Endothelial cell of umbilical vein (primary cell): ENCODE data around the gene CLPTM1L. TPM values are rescaled to one million over a fixed set of nuclear protein-coding genes. Genes with fewer than 3 reads are reported as not detected.
"Not testable (repeated sequence)": the region's sequence is repeated elsewhere in the genome, so short reads cannot be mapped to it uniquely, and the experiment has no call there.

ENCODE experiments used
- BruUV-seq: library from RNA; stranded (reverse); fragments of 400-500 nt; replicated peaks from 2 replicates; lab custom pipeline; 2021; lab: Mats Ljungman, UMichigan
- CTCF ChIA-PET: fragments of 300-600, 350-600 bp; sonication (Branson Sonifier 250); formaldehyde crosslinking; loops from one replicate; lab custom pipeline; 2021; ENCODE audit warnings: antibody characterized with exemption, inconsistent platforms; lab: Charles Lee
- POLR2A ChIA-PET: fragments of 300-600, 350-600 bp; sonication (Branson Sonifier 250); formaldehyde crosslinking; loops from one replicate; lab custom pipeline; 2021; ENCODE audit warnings: antibody characterized with exemption, inconsistent platforms; lab: Charles Lee
- DNase-seq: peaks from one replicate; pipeline ENCODE4 v3.0.0-alpha.2; 2011; ENCODE audit warnings: low read depth, low spot score
- FAIRE-seq: peaks from 2 replicates; lab custom pipeline; 2011; peaks lifted over from hg19 to GRCh38; lab: Jason Lieb, UNC
- H2AFZ ChIP-seq: 2 replicates; pipeline ENCODE4 v1.6.0; 2012; ENCODE audit warnings: low read depth, low read length, control low read depth, inconsistent platforms
- H3K27ac ChIP-seq: 2 replicates; pipeline ENCODE4 v1.5.1; 2011; ENCODE audit warnings: low read depth, mild to moderate bottlenecking, control low read depth, low read length, moderate library complexity; ENCODE audit not compliant: insufficient read depth
- H3K27me3 ChIP-seq, 2 experiments: 2 replicates each; pipeline versions ENCODE4 v1.6.0 to v1.6.1; 2011; ENCODE audit warnings: low read length in 2 of 2, mixed read lengths in 1 of 2; ENCODE audit not compliant: control insufficient read depth in 2 of 2, insufficient read depth in 2 of 2
- H3K36me3 ChIP-seq, 2 experiments: 2 replicates in 1 of 2; 3 replicates in 1 of 2; pipeline ENCODE4 v1.5.1; 2011; ENCODE audit warnings: low read length in 2 of 2, mild to moderate bottlenecking in 1 of 2, moderate library complexity in 1 of 2; ENCODE audit not compliant: control insufficient read depth in 2 of 2, insufficient read depth in 2 of 2; ENCODE audit errors: extremely low read depth in 1 of 2
- H3K4me1 ChIP-seq: 3 replicates; pipeline ENCODE4 v1.5.1; 2011; ENCODE audit warnings: mild to moderate bottlenecking, low read length; ENCODE audit not compliant: control insufficient read depth, insufficient read depth; ENCODE audit errors: extremely low read depth
- H3K4me2 ChIP-seq: 2 replicates; pipeline ENCODE4 v1.6.1; 2011; ENCODE audit warnings: low read length, control low read depth, mixed read lengths; ENCODE audit not compliant: insufficient read depth
- H3K4me3 ChIP-seq, 3 experiments: fragments of 200-600 bp in 1 of 3; sonication (generic), shearing (Covaris generic) in 1 of 3; replicated peaks in 1 of 3; 2 replicates each; pipeline ENCODE4 v1.5.1; 2011 to 2016; ENCODE audit warnings: control low read depth in 3 of 3, low read length in 3 of 3, mild to moderate bottlenecking in 2 of 3, inconsistent platforms in 1 of 3, low read depth in 1 of 3, moderate library complexity in 1 of 3; ENCODE audit not compliant: insufficient read depth in 1 of 3
- H3K79me2 ChIP-seq: 2 replicates; pipeline ENCODE4 v1.6.0; 2012; ENCODE audit warnings: low read length, inconsistent platforms; ENCODE audit not compliant: control insufficient read depth, insufficient read depth
- H3K9ac ChIP-seq: replicated peaks from 2 replicates; pipeline ENCODE3; 2011; ENCODE audit warnings: low read length, control low read depth; ENCODE audit not compliant: insufficient read depth; ENCODE audit errors: extremely low read depth
- H3K9me1 ChIP-seq: replicated peaks from 3 replicates; pipeline ENCODE4 v1.6.0; 2011; ENCODE audit warnings: mild to moderate bottlenecking, low read length; ENCODE audit not compliant: control insufficient read depth, insufficient read depth; ENCODE audit errors: extremely low read depth
- H3K9me3 ChIP-seq: replicated peaks from 2 replicates; pipeline ENCODE4 v1.5.1; 2012; ENCODE audit warnings: low read length, inconsistent platforms; ENCODE audit not compliant: control insufficient read depth, insufficient read depth
- H4K20me1 ChIP-seq: replicated peaks from 2 replicates; pipeline ENCODE3; 2011; ENCODE audit warnings: mild to moderate bottlenecking, low read length; ENCODE audit not compliant: control insufficient read depth, insufficient read depth; ENCODE audit errors: extremely low read depth
- EZH2 ChIP-seq: IDR thresholded peaks from 2 replicates; pipeline ENCODE4 v1.6.1; 2012; ENCODE audit warnings: borderline replicate concordance, low read depth, mild to moderate bottlenecking, moderate library complexity, low read length, inconsistent platforms; ENCODE audit not compliant: severe bottlenecking
- JUN ChIP-seq: IDR thresholded peaks from 2 replicates; pipeline ENCODE4 v1.6.1; 2011; ENCODE audit warnings: borderline replicate concordance, low read depth; ENCODE audit not compliant: insufficient read length, insufficient read depth
- dilution Hi-C: fragments of 300-500 bp; cut with MboI; formaldehyde crosslinking; loops from one replicate; pipeline ENCODE4 v1.15.0; 2019; ENCODE audit warnings: low sequenced_read_pairs; ENCODE audit not compliant: extremely low pct_ligation_motif_present
- intact Hi-C: fragments of 100-400 bp; cut with micrococcal nuclease; formaldehyde crosslinking; loops from one replicate; pipeline ENCODE4 v1.10.0; 2022
- polyA plus RNA-seq, 4 experiments: library from polyadenylated mRNA; depleted of rRNA in 3 of 4; stranded (reverse) in 3 of 4; unstranded in 1 of 4; fragments of >200 nt; gene quantifications; 2 replicates each; pipeline versions ENCODE4 v1.2.1 to v1.2.3, GENCODE V29; 2011 to 2012; ENCODE audit warnings: missing spikeins in 1 of 4
- total RNA-seq: library from RNA; stranded (reverse); gene quantifications from 2 replicates; pipeline ENCODE4 v1.2.3, GENCODE V29; 2021

CLPTM1L gene
- total and polyA plus RNA-seq, 2 donors (not counting 3 experiments of a cell fraction or from before 2014, with no cell fraction given) = 116 to 191 TPM

DNA sequence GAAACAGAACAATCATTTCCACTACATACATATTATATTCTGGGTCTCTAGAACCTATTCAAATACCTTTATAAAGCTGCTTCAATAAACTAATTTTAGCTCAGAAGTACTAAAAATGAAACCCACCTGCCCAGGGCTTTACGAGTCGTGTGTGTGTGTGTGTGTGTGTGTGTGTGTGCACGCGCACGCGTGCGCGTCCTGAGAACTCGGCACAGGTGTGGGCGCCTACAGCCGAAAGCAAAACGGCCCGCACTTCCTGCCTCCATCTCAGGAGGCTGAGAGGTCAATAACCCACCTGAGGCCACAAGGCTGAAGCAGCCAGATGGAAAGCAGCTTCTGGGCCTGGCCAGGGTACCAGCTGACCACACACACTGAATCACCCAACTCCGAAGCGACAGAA lies 3.0 kb downstream of the CLPTM1L start:
- H3K9ac ChIP-seq = no peak overlapping the region
- intact Hi-C loops = no loop called here
- ChIA-PET CTCF (interaction anchor here (1.5 kb wide), 1 partner anchor 303 kb away, joined by 3 read pairs; no protein-coding TSS in a partner anchor), POLR2A (no interaction called here)
- DNase-seq (no peak), FAIRE-seq (no peak)
- H3K9me1 ChIP-seq = no peaks in the 10 kb centered on the region
- H3K4me1 ChIP-seq = peaks cover 9% of the 10 kb centered on the region
- TF ChIP-seq JUN = no peak
- TF ChIP-seq EZH2 = no peak
- H3K4me3 ChIP-seq = no peak overlapping the region
- H4K20me1 ChIP-seq = no peaks in the 10 kb centered on the region
- H3K4me2 ChIP-seq = no peak overlapping the region
- no peaks in the 10 kb centered on the region for H3K27me3 ChIP-seq
- no TSS peak for BruUV-seq
- peaks cover 3 to 43% of the 10 kb centered on the region in 2 experiments for H3K36me3 ChIP-seq
- H3K79me2 ChIP-seq = peaks cover 16% of the 10 kb centered on the region
- no peak overlapping the region for H3K27ac ChIP-seq
- dilution Hi-C loops = no loop called here
- H2AFZ ChIP-seq = no peak overlapping the region
- no peaks in the 10 kb centered on the region for H3K9me3 ChIP-seq

DNA sequence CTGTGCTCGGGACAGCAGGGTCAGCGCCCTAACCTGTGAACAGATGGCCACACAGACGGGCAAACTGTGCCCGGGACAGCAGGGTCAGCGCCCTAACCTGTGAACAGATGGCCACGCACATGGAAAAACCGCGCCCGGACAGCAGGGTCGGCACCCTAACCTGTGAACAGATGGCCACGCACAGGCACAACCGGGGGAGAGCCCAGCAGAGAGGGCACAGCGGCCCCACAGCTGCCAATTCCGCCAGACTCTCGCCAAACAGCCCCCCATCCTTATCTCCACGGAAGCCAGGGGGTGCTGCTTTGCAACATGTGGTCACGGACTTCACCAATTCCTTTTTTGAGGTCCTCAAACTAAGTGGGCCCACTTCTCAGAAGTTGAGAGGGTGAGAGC lies 5.1 kb downstream of the CLPTM1L start:
- Histone ChIP-seq H3K36me3 (peaks cover 3 to 58% of the 10 kb centered on the region in 2 experiments), H3K79me2 (peaks cover 16% of the 10 kb centered on the region)
- CTCF ChIA-PET, DNase-seq, H3K4me3 ChIP-seq, dilution Hi-C loops, intact Hi-C loops, H2AFZ ChIP-seq, FAIRE-seq, H3K4me2 ChIP-seq, BruUV-seq, H3K4me1 ChIP-seq, H3K27ac ChIP-seq, H3K27me3 ChIP-seq, H3K9me3 ChIP-seq, H3K9me1 ChIP-seq, H3K9ac ChIP-seq, POLR2A ChIA-PET, H4K20me1 ChIP-seq: not testable (repeated sequence)

DNA sequence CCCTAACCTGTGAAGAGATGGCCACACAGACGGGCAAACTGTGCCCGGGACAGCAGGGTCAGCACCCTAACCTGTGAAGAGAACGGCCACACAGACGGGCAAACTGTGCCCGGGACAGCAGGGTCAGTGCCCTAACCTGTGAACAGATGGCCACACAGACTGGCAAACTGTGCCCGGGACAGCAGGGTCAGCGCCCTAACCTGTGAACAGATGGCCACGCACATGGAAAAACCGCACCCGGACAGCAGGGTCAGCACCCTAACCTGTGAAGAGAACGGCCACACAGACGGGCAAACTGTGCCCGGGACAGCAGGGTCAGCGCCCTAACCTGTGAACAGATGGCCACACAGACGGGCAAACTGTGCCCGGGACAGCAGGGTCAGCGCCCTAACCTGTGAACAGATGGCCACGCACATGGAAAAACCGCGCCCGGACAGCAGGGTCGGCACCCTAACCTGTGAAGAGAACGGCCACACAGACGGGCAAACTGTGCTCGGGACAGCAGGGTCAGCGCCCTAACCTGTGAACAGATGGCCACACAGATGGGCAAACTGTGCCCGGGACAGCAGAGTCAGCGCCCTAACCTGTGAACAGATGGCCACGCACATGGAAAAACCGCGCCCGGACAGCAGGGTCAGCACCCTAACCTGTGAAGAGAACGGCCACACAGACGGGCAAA lies 5.6 kb downstream of the CLPTM1L start:
- peaks cover 3 to 60% of the 10 kb centered on the region in 2 experiments for H3K36me3 ChIP-seq
- H3K9me3 ChIP-seq, H3K4me3 ChIP-seq, POLR2A ChIA-PET, H2AFZ ChIP-seq, H3K27ac ChIP-seq, CTCF ChIA-PET, H3K4me2 ChIP-seq, DNase-seq, dilution Hi-C loops, BruUV-seq, H3K9ac ChIP-seq, H3K9me1 ChIP-seq, H3K4me1 ChIP-seq, H4K20me1 ChIP-seq, H3K27me3 ChIP-seq, FAIRE-seq, intact Hi-C loops: not testable (repeated sequence)
- H3K79me2 ChIP-seq = peaks cover 12% of the 10 kb centered on the region
